ENCODE data around the gene SMIM41.

Gene SMIM41

DNA sequence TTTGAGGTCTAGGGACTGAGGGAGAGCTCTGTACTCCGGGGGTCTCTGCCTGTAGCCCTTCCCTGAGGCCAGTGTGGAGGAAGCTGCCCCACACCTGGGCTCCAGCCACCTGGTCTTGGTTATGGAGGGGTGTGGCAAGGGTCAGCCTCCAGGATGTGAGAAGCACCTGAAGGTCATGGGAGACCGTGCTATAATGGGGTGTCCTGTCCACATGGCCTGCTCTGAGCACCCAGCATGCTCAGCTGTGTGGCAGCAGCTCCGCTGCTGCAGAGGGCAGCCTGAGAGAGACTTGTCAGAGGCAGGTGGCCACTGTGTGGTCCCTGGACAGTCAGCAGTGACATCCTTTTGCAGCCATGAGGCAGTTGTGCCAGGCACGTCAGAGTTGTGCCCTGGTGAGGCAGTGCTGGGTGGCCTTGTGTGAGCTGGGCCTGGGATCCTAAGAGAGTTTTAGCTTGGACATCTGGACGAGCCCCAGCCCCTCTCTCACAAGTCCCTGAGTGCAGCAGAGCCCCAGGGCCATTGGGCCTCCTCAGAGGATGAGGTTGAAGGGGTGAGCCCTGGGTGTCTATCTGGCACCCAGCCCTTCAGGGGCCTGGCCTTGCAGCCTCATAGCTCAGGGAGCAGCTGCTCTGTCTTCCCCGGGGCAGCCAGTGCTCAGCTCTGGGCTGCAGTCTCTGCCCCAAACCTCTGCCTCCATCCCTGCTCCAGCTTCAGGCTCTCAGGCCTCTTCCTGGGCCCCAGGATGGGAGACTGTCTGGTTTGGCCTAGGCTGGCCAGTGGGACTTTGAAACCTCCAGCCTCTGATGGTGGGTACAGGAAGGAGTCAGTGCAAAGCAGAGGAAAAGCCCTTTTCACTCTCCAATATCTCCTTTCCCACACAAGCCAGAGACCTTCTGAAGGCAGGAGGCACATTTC lies 17.1 kb upstream of the SMIM41 start:
- no peak for DNase-seq (ENCODE audit: extremely low read depth in 1 of 2, low read depth in 1 of 2)

DNA sequence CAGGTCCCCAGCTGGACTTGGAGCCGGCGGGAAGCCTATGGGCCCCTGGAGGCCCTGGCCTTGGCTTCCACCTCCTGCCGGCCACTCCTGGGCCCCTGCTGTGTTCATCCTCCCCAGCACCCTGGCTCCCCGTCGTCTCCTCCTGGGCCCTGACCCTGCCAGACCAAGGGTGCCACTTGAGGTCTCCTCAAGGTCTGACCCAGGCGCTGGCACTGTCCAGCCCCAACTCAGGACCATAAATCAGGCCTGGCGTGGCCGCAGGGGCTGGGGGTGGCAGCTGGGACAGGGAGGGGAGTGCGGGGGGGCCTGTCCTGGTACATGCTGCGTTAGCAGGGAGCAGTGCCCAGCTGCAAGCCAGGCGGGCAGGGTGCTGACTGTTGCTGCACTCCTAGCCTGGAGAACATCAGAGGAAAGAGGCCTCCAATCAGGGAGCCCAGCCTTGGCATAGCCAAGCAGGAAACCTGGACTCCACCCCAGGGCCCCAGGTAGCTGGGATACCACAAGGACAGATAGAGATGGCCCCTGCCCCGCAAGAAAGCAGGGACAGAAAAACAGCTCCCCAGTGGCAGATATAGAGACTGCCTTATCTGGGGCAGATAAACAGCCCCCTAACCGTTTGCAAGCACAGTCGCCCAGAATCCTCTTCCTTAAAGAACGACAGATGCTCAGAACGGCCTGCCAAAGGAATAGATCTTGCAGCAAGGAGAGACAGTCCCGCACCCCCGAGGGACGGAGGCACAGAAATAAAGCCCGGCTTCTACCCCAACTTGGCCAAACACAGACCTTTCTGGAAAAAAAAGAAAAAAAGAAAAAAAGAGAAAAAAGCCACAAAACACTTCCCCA lies 16.2 kb upstream of the SMIM41 start:
- DNase-seq (ENCODE audit: extremely low read depth in 1 of 2, low read depth in 1 of 2) = no peak

DNA sequence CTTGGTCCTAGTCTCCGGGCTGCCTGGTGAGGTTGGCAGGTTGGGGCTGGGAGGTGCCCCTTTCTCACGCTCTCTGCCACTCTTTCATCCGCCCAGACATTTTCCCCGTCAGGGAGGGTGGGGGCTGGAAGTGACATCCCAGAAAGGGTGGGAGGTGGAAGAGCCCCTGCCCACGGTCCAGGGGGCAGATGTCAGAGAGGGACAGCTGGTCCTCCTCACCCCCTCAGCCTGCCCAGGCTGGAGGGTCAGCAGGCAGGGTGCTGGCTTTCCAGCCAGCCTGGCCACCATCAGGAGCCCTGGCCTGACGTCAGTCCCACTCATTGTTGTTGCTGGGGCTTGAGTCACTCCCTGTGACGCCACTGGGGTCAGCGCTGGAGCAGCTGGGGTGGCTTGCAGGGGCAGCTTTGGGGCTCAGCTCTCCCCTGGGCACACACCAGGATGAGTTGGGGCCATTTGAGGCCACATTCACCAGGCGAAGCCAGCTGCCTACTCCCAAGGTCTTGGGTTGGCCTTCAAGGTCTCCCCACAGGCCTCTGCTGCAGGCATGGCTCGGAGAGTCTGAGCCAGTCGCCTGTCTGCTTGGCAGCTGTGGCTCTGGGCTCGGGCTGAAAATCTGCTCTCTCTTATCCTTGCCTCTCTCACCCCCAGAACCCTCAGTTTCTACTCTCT lies 15.4 kb upstream of the SMIM41 start:
- no peak for DNase-seq (ENCODE audit: extremely low read depth in 1 of 2, low read depth in 1 of 2)

DNA sequence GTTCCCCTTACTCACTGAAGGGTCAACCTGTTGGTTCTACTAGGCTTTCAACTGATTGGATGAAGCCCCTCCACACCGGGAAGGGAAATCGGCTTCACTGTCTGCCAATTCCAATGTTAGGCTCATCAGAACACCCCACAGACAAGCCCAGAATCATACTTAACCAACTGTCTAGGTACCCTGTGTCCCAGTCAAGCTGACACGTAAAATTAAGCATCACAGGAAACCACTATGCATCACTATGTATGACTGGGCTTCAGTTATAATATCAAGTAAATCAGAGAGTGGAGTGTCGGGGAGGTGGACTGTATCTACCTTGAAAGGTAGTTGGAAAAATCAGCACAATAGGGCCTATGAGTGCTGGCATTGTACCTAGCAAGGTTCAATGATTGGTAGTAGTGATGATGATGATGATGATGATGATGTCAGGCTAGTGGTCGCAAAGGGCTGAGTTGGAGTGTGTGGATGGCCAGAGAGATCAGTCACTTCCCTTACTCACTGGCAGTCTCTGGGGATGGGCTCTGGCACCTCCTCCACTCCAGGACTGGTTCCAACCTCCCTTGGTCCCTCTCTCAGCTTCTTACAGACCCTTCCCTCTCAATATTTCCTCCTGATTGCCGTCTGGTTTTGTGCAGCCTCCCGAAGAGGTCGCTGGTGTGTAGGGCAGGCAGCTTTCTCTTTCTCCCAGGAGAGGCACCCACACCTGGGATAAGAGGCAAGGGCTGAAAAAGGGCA lies 13.0 kb upstream of the SMIM41 start:
- DNase-seq (ENCODE audit: extremely low read depth in 1 of 2, low read depth in 1 of 2) = no peak

DNA sequence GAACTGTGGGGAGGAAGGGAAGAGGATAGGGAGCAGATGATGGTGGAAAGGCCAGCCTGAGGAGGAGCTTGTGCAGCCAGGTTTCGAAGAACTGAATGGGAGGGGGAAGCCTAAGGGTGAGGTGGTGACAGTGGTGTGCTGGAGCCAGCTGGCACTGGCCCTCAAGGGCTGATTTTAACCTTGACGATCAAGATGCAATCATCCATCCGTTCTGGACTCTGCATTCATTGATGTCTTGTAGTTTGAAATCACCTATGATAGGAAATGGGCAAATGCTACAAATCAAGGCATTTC lies 12.5 kb upstream of the SMIM41 start:
- no peak for DNase-seq (ENCODE audit: extremely low read depth in 1 of 2, low read depth in 1 of 2)

DNA sequence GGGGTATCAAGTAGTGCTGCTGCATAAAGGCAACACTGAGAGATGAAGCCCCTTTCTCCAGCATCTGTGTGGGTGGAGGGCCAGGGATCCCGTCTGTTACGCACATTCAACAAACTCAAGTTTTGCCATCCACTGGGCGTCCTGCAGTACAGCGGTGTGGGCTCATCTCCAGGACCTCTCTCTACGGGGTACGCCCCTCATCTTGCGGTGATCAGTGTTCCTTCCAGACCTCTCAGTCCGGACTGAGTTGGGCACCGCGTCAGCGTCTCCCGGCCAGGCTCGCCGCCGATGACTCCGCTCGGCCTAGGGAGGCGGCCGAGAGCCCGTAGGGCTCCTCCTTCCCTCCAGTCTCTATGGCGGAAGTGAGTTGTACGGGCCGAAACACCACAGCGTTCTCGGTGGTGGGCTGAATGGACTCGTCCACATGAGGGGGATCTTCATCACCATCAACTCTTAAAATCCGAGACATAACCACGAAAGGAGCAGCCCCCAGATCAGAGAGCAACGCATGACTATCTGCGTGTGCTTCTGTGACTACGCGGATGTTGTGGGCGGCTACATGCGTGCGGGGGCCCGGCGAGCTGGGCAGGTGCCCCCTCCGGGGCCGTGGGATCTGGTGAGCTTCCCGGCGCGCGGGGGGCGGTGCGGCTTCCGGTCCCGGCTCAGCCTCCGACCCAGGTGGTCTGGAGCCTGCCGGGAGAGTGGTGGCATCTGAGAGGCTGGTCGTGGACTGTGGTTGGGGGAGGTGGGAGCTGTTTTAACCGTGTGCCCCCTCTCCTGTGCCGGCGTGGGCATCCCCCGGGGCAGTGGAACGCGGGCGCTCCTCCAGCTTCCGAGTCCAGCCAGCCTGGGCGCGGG lies 9.9 kb upstream of the SMIM41 start, which contains the start of gene ATG101:
TSS of gene ATG101 (plus strand) at position 652 of the 858 bp plus-strand sequence. CDS start 3,673 bp downstream, outside the sequence.
- peak; percentile 67 to 86 for DNase-seq (ENCODE audit: extremely low read depth in 1 of 2, low read depth in 1 of 2)

DNA sequence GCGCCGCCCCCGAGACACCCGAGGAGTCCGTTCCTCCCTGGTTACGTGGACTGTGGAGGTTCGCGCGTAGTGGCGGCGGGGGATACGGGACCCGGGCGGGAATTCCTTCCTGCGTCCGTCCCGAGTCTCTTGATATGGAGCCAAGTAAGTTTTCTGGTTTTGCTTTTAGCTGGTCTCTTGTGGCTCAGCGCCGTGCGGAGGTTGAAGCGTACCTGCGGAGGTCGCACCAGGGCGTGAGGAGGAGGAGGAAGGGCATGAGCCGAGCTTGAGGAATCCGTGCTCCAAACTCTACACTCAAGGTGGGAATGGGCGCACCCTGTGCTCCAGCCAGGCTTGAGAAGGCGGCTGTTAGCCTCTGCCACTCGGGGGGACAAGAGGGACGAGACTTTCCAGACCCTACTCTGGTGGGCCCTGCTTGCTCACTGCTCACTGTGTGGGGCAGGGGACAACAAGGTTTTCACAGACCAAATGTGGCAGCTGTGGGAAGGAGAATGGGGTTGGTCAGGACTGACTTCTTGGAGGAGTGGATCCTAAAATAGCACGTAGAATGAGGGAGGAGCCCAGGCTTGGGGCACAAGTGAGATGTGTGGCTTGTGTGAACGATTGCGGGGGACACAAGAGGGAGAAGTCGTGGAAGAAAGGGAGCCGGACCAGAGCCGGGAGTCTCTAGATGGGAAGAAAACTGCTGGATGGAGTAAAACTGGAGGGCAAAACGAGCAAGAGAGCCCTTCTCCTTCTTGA lies 9.1 kb upstream of the SMIM41 start:
- DNase-seq (ENCODE audit: extremely low read depth in 1 of 2, low read depth in 1 of 2) = no peak

DNA sequence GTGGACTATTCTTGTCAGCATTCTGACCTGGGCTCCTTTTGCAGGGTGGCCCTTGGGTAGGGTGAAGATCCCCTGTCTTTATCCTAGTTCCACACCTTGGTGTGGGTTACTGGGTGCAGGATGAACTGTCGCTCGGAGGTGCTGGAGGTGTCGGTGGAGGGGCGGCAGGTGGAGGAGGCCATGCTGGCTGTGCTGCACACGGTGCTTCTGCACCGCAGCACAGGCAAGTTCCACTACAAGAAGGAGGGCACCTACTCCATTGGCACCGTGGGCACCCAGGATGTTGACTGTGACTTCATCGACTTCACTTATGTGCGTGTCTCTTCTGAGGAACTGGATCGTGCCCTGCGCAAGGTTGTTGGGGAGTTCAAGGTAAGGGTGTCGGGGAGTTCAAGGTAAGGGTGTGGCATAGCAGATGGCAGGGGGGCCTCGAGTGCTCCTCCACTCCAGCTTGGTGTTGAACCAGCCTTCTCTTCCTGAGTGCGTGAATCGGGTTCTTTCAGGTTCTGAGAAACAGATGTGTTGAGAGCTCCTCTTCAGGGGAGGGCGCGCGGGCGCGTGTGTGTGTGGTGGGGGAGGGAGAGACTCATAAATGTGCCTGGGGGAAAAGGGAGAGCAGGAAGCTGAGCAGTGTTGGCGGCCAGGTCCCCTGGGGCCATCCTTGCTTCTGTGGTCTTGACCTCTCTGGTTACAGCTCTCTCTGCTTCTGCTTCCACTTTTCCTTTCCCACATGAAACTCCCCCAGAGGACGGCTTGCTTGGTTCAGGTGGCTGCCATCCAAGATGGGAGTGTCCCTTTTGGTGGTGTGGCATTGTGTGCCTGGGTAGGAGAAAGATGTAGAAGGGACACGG lies 5.7 kb upstream of the SMIM41 start:
- no peak for DNase-seq (ENCODE audit: extremely low read depth in 1 of 2, low read depth in 1 of 2)

DNA sequence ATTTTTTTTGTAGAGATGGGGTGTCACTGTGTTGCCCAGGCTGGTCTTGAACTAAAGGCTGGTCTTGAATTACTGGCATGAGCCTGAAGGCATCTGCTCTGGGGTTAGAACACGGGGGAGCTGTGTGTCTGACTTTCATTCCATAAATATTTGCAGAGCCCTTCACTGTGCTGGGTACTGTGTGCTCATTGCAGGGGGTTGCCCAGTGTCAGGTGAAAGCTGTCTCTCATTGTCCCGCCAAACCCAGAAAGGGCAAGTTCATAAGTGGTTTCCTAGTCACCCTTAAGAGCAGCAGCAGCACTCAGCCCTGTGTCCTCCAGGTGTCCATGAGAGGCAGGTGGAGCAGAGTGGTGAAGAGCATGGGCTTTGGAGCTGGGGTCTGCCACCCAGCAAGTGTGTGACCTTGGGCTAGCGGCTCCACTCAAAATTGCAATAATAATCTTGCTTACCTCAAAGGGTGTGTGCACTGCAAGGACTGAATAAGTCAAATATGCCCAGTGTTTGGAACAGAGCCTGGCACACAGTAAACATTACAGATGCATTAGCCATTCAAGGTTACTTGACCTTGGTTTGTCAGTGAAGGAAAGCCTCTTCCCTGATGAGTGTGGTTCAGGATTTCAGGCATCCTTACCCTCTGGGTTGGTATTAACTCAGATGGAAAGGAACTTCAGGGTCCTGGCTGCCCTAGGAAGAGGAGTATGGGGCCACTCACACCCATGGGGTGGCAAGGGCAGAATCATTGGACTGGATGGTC lies 4.4 kb upstream of the SMIM41 start:
- DNase-seq (ENCODE audit: extremely low read depth in 1 of 2, low read depth in 1 of 2) = no peak

DNA sequence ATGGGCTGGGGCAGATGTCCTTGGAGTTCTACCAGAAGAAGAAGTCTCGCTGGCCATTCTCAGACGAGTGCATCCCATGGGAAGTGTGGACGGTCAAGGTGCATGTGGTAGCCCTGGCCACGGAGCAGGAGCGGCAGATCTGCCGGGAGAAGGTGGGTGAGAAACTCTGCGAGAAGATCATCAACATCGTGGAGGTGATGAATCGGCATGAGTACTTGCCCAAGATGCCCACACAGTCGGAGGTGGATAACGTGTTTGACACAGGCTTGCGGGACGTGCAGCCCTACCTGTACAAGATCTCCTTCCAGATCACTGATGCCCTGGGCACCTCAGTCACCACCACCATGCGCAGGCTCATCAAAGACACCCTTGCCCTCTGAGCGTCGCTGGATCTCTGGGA lies 2.7 kb upstream of the SMIM41 start:
- no peak for DNase-seq (ENCODE audit: extremely low read depth in 1 of 2, low read depth in 1 of 2)

DNA sequence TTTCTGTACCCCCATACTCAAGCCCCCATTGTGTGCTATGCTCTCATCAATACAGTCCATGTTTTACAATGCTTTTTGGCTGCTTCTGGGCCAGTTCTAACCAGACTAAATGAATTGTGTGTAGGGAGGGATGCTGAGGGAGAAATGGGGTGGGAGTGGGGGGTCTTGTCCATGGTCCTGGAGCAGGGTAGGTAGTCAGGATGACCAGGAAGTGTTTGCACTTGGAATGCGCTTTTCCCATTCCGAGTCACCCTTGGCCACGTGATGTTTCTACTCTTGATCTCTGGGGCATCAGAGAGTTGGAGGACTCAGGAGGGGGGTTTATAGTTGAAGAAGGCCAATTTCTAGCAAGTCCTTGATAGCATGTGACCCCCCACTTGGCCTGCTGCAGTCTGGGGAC lies 1.2 kb upstream of the SMIM41 start:
- no peak for DNase-seq (ENCODE audit: extremely low read depth in 1 of 2, low read depth in 1 of 2)

DNA sequence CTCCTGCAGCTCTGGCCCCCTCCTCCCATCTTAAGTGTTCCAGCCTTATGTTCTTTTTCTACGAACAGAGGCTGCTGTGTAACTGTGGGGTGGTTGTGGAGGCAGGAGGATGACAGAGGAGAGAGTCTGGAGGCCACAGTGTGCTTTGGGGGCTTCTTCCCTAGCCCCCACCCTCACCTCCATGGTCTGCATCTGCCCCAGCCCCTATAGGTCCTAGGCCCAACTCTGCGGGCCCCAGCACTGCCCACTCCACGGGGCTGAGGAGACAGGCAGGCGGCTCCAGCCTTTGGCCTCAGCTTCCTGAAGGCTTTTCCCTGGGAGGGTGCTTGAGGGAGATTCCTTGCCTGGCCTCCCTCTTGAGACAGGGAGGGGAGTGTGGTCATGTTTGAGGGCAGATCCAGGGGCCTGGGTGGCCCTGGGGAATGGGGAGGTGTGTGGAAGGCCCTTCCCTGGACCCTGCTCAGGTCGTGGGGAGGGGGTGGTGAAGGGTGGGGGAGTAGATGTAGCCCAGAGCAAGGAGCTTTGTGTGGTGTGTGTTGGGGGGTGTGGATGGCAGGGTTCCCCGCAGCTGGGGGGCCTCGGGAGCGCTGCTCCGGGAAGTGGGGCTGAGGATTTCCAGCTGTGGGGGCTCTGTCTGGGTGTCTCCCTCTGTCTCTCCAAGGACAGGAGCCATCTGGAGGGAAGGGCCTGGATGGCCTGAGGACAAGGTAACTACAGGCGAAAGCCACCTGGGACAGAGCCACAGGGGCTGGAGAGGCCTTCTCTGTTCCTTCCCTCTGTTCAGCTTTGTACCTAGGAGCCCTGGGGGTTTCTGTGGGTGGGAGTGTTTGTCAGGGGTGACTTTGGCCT lies 1.1 kb downstream of the SMIM41 start:
- DNase-seq (ENCODE audit: extremely low read depth in 1 of 2, low read depth in 1 of 2) = no peak

DNA sequence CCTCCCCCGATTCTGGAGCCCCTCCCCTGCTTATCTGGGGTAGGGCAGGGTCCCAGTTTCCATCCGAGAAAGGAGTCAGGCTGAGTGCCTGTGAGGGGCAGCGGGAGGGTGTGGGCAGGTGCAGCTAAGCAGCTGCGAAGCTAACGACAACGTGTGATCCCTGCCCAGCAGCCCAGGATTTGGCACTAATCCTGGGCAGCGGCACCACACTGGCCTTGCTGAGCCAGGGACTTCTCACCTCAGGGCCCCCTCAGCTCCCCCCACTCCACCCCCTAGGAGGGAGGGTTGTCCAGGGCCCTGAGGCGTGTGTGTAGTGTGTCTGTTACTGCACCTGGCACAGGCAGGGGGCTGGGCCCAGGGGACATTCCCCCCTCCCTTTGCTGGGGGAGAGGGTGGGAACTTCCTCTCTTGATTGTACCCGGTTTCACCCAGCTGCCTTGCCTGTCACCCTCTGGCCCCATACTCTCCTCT lies 1.8 kb downstream of the SMIM41 start:
- no peak for DNase-seq (ENCODE audit: extremely low read depth in 1 of 2, low read depth in 1 of 2)

DNA sequence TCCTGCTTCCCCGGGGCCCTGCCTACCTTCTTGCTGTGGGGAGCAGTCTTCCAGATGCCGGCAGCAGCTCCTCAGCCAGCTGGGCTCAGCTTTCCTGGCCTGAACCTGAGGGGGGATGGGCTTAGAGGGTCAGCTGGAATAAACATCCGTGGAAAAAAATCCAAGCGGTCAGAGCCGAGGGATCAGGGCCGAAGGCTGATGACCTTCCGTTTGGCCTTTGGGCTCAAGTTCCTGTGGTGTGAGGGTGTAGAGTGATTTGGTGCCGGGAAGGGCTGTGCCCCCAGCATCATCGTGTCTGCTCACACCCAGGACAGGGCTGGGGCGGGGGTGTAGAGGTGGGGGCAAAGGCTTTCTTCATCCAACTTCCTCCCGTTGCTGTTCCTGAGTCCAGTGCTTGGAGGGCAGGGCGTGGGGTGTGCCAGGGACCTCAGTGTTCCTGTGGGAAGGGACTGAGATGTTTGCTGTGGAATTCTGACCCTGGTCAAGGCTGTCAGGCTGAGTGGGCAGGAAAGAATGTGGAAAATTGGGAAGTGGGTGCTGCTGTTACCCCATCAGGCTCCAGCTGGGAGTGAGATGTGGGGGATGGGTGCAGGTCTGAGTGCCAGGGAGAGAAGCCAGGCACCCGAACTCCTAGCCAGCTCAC lies 2.6 kb downstream of the SMIM41 start:
- DNase-seq (ENCODE audit: extremely low read depth in 1 of 2, low read depth in 1 of 2) = no peak

DNA sequence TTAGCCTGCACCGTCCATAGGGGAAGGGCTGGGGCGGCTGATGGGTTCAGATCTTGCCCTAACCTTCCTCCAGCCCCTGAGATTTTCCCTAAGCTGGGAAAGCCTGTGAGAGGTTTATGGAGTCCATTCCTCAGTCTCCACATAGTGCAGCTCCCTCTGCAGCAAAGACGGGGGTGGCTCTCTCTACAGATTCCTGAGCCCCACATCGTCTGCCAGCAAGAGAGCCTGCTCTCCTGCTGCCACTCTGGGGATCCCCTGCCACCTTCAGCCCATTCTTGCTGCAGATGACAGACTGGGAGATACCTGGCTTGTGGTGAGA lies 3.1 kb downstream of the SMIM41 start:
- DNase-seq (ENCODE audit: extremely low read depth in 1 of 2, low read depth in 1 of 2) = no peak

DNA sequence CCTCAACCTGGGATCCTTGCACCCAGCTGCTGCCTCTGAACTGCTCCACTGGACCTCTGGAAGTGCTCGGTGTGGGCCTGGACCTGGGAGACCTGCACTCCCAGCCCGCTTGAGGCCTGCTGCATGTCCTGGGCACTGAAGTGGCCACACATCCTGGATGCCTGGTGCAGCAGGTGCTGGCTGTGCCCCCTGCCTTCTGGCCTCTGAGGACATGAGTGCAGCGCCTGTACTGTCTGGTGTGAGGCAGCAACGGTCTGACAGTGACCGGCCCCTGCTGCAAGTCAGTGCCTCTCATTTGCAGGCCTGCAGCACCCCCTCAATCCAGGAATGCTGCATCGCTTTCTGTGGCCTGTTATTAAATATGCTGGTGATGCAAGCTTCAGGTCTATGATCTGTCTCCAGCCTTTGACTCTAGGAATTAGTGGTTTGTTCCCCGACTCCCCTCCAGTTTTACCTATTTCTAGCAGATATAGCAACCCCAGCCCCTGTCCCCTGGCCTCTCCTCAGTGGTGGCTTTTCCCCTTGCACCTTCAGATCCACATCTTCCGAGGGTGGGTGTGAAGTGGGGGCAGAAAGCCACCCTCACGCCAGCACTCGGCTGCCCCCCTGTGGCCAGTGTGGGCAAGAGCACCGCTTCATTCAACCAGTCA lies 3.6 kb downstream of the SMIM41 start:
- DNase-seq (ENCODE audit: extremely low read depth in 1 of 2, low read depth in 1 of 2) = peak; percentile 29 to 37
